ENCODE data around the gene FRMD6. TPM values are rescaled to one million over a fixed set of nuclear protein-coding genes. Genes with fewer than 3 reads are reported as not detected.

The FRMD6 gene
- total RNA-seq, 1 experiment from 2014 or later: 9.6 TPM

DNA sequence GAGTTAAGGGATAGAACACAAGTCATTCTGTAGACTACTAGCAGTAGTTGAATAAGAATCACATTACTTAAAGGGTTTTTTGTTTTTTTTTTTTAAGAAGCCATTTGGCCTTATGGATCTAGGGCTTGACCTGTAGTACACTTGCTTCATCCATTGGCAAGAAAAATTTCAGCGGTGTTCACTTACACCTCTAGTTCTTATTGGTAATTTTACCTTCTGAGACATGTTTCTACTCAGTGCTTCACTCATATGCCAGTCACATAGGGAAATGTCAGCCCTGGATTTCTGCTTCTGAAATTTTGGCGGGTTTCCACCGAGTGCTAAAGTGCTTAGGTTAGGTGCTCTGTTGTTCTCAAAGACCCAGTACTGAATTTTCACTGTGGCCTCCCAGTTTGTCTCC, 72.9 kb downstream of the FRMD6 start:
- Histone ChIP-seq H2BK120ac (ENCODE audit: low read depth, low read length, poor library complexity, severe bottlenecking) (no peak overlapping the region), H3K56ac (ENCODE audit: insufficient read length, low read depth, low read length) (no peak overlapping the region), H3K79me1 (ENCODE audit: insufficient read depth, low read depth, low read length, poor library complexity, severe bottlenecking) (no peaks in the 10 kb centered on the region), H2BK12ac (ENCODE audit: insufficient read length, low read depth, low read length) (no peak overlapping the region), H3K27me3 (ENCODE audit: insufficient read depth, low read length) (no peaks in the 10 kb centered on the region), H3T11ph (ENCODE audit: low read length) (no peak overlapping the region), H2AFZ (ENCODE audit: low read length) (no peak overlapping the region), H2BK15ac (ENCODE audit: low read depth, low read length) (no peak overlapping the region), H3K9ac (ENCODE audit: extremely low read depth, insufficient read length, low read length) (no peak overlapping the region), H3K27ac (ENCODE audit: insufficient read length, low read depth, low read length) (no peak overlapping the region), H3K4me1 (ENCODE audit: insufficient read depth, low read length) (no peaks in the 10 kb centered on the region), H3K4ac (ENCODE audit: low read depth, low read length) (no peak overlapping the region), H3K9me3 (ENCODE audit: control insufficient read depth, low read depth, low read length) (no peaks in the 10 kb centered on the region), H2BK20ac (ENCODE audit: low read depth, low read length, poor library complexity, severe bottlenecking) (no peak overlapping the region), H4K5ac (ENCODE audit: insufficient read length, low read depth, low read length) (no peak overlapping the region), H3K23me2 (ENCODE audit: insufficient read length, low read depth, low read length, poor library complexity, severe bottlenecking) (no peaks in the 10 kb centered on the region), H3K14ac (ENCODE audit: insufficient read depth, low read length) (no peak overlapping the region), H4K91ac (ENCODE audit: insufficient read length, low read depth, low read length) (no peak overlapping the region), H2BK5ac (ENCODE audit: insufficient read length, low read length) (no peak overlapping the region), H3K4me2 (ENCODE audit: insufficient read depth, insufficient read length, low read length) (no peak overlapping the region), H4K8ac (replicated peaks; ENCODE audit: insufficient read length, low read depth, low read length) (no peak overlapping the region), H2AK5ac (ENCODE audit: insufficient read length, low read length) (no peak overlapping the region), H3K18ac (ENCODE audit: insufficient read length, low read depth, low read length) (no peak overlapping the region), H3K23ac (ENCODE audit: insufficient read length, low read depth, low read length) (no peak overlapping the region), H4K20me1 (ENCODE audit: control insufficient read depth, insufficient read depth, insufficient read length) (no peaks in the 10 kb centered on the region), H3K79me2 (ENCODE audit: insufficient read depth, low read length) (no peaks in the 10 kb centered on the region)
- Mint-ChIP-seq H3K27ac (peak overlapping the region in 1 of 3 experiments; percentile 32; a peak in 1 of 7 replicates), H3K4me3 (no peak overlapping the region), H3K27me3 (ENCODE audit: low read depth) (no peaks in the 10 kb centered on the region), H3K9me3 (no peaks in the 10 kb centered on the region), H3K36me3 (ENCODE audit: insufficient read depth in 1 of 3, low read depth in 3 of 3) (peaks cover 0 to 22% (median 17%) of the 10 kb centered on the region in 3 experiments; a peak in 5 of 7 replicates), H3K4me1 (peaks cover 3 to 4% of the 10 kb centered on the region in 2 experiments; a peak in 1 of 4 replicates)
- WGBS (ENCODE audit: extremely low coverage, insufficient read length, low lambda C conversion rate): no CpG with 5 or more reads among the region's 3 CpGs
- TF ChIP-seq, protein P1, sequence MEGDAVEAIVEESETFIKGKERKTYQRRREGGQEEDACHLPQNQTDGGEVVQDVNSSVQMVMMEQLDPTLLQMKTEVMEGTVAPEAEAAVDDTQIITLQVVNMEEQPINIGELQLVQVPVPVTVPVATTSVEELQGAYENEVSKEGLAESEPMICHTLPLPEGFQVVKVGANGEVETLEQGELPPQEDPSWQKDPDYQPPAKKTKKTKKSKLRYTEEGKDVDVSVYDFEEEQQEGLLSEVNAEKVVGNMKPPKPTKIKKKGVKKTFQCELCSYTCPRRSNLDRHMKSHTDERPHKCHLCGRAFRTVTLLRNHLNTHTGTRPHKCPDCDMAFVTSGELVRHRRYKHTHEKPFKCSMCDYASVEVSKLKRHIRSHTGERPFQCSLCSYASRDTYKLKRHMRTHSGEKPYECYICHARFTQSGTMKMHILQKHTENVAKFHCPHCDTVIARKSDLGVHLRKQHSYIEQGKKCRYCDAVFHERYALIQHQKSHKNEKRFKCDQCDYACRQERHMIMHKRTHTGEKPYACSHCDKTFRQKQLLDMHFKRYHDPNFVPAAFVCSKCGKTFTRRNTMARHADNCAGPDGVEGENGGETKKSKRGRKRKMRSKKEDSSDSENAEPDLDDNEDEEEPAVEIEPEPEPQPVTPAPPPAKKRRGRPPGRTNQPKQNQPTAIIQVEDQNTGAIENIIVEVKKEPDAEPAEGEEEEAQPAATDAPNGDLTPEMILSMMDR (conservative IDR thresholded peaks at IDR 0.05): no peak
- no peak for DNase-seq

Measured in H9 (cell line).